ENCODE data around the gene RGS7.
"Not testable (repeated sequence)": the region's sequence is repeated elsewhere in the genome, so short reads cannot be mapped to it uniquely, and the experiment has no call there.

The RGS7 gene

DNA sequence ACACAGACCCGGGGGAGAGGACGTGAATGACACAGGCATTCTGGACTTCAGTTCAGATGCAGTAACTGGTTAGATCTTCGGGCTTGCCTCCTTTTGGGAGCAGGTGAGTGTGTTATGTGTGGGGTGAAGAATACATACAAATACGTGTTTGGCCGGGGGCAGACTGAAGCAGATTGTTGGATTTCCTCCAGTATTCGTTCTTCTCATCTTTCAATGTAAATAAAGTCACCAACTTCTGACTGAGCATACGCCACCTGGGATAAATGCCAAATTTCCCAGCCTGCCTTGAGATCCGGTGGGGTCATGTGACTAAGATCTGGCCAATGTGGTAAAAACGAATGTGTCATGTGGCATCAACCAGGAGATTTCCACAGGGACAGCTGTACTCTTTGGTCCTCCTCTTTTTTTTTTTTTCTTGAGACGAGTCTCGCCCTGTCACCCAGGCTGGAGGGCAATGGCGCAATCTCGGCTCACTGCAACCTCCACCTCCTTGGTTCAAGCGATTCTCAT, 189.8 kb downstream of the RGS7 start:
- H3K4me1 Mint-ChIP-seq: no peaks in the 10 kb centered on the region
- DNase-seq: no peak
- H3K36me3 Mint-ChIP-seq (ENCODE audit: low read depth): no peaks in the 10 kb centered on the region
- no peaks in the 10 kb centered on the region for H3K9me3 Mint-ChIP-seq
- H3K4me3 Mint-ChIP-seq: no peak overlapping the region
- TF ChIP-seq, protein P1, sequence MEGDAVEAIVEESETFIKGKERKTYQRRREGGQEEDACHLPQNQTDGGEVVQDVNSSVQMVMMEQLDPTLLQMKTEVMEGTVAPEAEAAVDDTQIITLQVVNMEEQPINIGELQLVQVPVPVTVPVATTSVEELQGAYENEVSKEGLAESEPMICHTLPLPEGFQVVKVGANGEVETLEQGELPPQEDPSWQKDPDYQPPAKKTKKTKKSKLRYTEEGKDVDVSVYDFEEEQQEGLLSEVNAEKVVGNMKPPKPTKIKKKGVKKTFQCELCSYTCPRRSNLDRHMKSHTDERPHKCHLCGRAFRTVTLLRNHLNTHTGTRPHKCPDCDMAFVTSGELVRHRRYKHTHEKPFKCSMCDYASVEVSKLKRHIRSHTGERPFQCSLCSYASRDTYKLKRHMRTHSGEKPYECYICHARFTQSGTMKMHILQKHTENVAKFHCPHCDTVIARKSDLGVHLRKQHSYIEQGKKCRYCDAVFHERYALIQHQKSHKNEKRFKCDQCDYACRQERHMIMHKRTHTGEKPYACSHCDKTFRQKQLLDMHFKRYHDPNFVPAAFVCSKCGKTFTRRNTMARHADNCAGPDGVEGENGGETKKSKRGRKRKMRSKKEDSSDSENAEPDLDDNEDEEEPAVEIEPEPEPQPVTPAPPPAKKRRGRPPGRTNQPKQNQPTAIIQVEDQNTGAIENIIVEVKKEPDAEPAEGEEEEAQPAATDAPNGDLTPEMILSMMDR (IDR thresholded peaks at IDR 0.05): no peak
- no peaks in the 10 kb centered on the region for H3K27me3 Mint-ChIP-seq (ENCODE audit: low read depth, poor library complexity)
- H3K27ac Mint-ChIP-seq: no peak overlapping the region

DNA sequence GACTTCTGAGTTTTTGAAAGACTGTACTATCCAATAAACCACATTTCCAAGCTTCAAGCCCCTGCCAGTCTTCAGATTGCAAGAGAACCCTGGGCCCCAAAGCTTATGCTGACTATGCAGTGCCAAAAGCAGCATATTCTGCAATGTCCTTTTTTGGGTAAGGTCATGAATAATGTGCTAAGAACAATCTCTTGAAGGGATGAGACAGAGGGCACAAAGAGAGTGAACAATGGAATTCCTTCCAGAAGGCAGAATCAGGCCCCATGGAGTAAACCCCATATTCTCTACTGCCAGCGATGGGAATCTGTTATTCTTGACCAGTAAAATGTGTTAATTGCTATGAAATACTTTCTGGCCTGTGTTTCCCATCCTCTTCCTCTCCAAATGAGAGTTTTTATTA, 190.4 kb downstream of the RGS7 start:
- H3K4me1 Mint-ChIP-seq: no peaks in the 10 kb centered on the region
- no peaks in the 10 kb centered on the region for H3K36me3 Mint-ChIP-seq (ENCODE audit: low read depth)
- no peak for DNase-seq
- H3K27ac Mint-ChIP-seq: no peak overlapping the region
- H3K9me3 Mint-ChIP-seq: no peaks in the 10 kb centered on the region
- H3K27me3 Mint-ChIP-seq (ENCODE audit: low read depth, poor library complexity): no peaks in the 10 kb centered on the region
- no peak overlapping the region for H3K4me3 Mint-ChIP-seq
- TF ChIP-seq, protein P1 (IDR thresholded peaks at IDR 0.05): no peak

DNA sequence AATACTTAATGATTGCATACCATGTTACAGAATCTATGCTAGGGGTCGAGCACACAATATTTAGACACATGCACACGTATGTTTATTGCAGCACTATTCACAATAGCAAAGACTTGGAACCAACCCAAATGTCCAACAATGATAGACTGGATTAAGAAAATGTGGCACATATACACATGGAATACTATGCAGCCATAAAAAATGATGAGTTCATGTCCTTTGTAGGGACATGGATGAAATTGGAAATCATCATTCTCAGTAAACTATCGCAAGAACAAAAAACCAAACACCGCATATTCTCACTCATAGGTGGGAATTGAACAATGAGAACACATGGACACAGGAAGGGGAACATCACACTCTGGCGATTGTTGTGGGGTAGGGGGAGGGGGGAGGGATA, 191.7 kb downstream of the RGS7 start:
- H3K27me3 Mint-ChIP-seq (ENCODE audit: low read depth, poor library complexity); H3K4me3 Mint-ChIP-seq; H3K9me3 Mint-ChIP-seq; H3K36me3 Mint-ChIP-seq (ENCODE audit: low read depth); H3K27ac Mint-ChIP-seq; DNase-seq; H3K4me1 Mint-ChIP-seq: not testable (repeated sequence)

DNA sequence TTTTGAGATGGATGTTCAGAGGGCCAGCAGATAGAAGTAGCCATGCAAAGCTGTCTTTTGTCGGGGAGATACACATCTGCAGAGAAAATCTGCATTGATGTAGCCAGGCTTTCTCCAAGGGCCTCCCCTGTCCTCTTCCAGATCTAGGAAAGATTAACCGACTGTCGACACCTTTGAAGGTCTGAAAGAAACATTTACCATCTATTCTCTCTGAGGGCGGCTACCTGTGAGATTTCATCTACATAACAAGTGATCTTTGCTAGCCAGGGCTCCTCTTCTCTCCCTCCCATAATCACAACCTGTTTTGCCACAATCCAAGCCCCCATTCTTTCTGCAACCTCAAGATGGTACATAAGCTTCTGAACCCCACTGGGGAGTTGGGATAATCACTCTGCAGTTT, 193.6 kb downstream of the RGS7 start:
- TF ChIP-seq, protein P1 (IDR thresholded peaks at IDR 0.05): no peak
- Mint-ChIP-seq H3K9me3 (no peaks in the 10 kb centered on the region), H3K27me3 (ENCODE audit: low read depth, poor library complexity) (no peaks in the 10 kb centered on the region), H3K4me3 (no peak overlapping the region), H3K27ac (no peak overlapping the region), H3K4me1 (no peaks in the 10 kb centered on the region), H3K36me3 (ENCODE audit: low read depth) (no peaks in the 10 kb centered on the region)
- no peak for DNase-seq

DNA sequence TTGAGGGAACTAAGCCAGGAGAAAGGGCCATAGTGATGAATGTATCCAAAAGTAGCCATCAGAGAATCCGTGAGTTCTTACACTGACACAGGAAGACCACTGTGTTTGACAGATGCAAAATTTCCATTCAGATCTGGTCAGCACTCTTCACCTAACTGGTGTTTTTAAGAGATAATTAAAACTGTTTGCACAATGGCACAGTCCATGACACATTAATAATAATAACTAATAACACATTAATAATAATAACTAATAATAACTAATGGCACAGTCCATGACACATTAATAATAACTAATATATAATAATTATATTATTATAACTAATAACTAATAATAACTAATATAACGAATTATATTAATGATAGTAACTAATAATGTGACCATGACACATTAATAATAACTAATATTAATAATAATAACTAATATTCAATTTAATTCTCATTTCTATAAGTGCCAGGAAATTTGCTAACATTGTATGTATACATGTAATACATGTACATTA, 195.8 kb downstream of the RGS7 start:
- Mint-ChIP-seq H3K27me3 (ENCODE audit: low read depth, poor library complexity) (no peaks in the 10 kb centered on the region), H3K27ac (no peak overlapping the region), H3K9me3 (no peaks in the 10 kb centered on the region), H3K36me3 (ENCODE audit: low read depth) (no peaks in the 10 kb centered on the region), H3K4me1 (peaks cover 4% of the 10 kb centered on the region), H3K4me3 (no peak overlapping the region)
- TF ChIP-seq, protein P1 (IDR thresholded peaks at IDR 0.05): no peak
- DNase-seq: no peak

DNA sequence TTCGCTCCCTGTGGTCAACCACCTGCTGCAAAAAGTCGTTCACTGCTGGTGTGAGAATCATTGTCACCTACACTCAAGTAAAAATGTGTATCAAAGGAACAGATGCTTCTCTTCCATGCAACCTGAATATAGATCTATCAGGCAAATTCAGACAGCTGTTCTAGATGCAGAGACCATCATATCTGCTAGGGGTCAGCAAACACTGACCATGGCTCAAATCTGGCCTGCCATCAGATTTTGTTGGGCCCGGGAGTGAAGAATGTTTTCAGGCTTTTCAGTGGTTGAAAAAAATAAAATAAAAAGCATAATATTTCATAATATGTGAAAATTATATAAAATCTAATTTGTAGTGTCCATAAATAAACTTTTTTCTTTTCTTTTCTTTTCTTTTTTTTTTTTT, 199.6 kb downstream of the RGS7 start:
- no peaks in the 10 kb centered on the region for H3K27me3 Mint-ChIP-seq (ENCODE audit: low read depth, poor library complexity)
- TF ChIP-seq, protein P1 (IDR thresholded peaks at IDR 0.05): no peak
- H3K9me3 Mint-ChIP-seq: no peaks in the 10 kb centered on the region
- no peak overlapping the region for H3K27ac Mint-ChIP-seq
- no peak overlapping the region for H3K4me3 Mint-ChIP-seq
- no peak for DNase-seq
- H3K36me3 Mint-ChIP-seq (ENCODE audit: low read depth): no peaks in the 10 kb centered on the region
- H3K4me1 Mint-ChIP-seq: peaks cover 18% of the 10 kb centered on the region

Data from nephron progenitor cell (in vitro differentiated cells).